Endothelial cell of umbilical vein (primary cell): ENCODE data around the gene PDE1C. TPM values are rescaled to one million over a fixed set of nuclear protein-coding genes. Genes with fewer than 3 reads are reported as not detected.

Experiments used
- BruUV-seq: library from RNA; stranded (reverse); fragments of 400-500 nt; replicated peaks from 2 replicates; lab custom pipeline; 2021; lab: Mats Ljungman, UMichigan
- CTCF ChIA-PET: fragments of 300-600, 350-600 bp; sonication (Branson Sonifier 250); formaldehyde crosslinking; loops from one replicate; lab custom pipeline; 2021; ENCODE audit warnings: antibody characterized with exemption, inconsistent platforms; lab: Charles Lee
- POLR2A ChIA-PET: fragments of 300-600, 350-600 bp; sonication (Branson Sonifier 250); formaldehyde crosslinking; loops from one replicate; lab custom pipeline; 2021; ENCODE audit warnings: antibody characterized with exemption, inconsistent platforms; lab: Charles Lee
- DNase-seq: peaks from one replicate; pipeline ENCODE4 v3.0.0-alpha.2; 2011; ENCODE audit warnings: low read depth, low spot score
- FAIRE-seq: peaks from 2 replicates; lab custom pipeline; 2011; peaks lifted over from hg19 to GRCh38; lab: Jason Lieb, UNC
- H2AFZ ChIP-seq: 2 replicates; pipeline ENCODE4 v1.6.0; 2012; ENCODE audit warnings: low read depth, low read length, control low read depth, inconsistent platforms
- H3K27ac ChIP-seq: 2 replicates; pipeline ENCODE4 v1.5.1; 2011; ENCODE audit warnings: low read depth, mild to moderate bottlenecking, control low read depth, low read length, moderate library complexity; ENCODE audit not compliant: insufficient read depth
- H3K27me3 ChIP-seq, 2 experiments: 2 replicates each; pipeline versions ENCODE4 v1.6.0 to v1.6.1; 2011; ENCODE audit warnings: low read length in 2 of 2, mixed read lengths in 1 of 2; ENCODE audit not compliant: control insufficient read depth in 2 of 2, insufficient read depth in 2 of 2
- H3K36me3 ChIP-seq, 2 experiments: 2 replicates in 1 of 2; 3 replicates in 1 of 2; pipeline ENCODE4 v1.5.1; 2011; ENCODE audit warnings: low read length in 2 of 2, mild to moderate bottlenecking in 1 of 2, moderate library complexity in 1 of 2; ENCODE audit not compliant: control insufficient read depth in 2 of 2, insufficient read depth in 2 of 2; ENCODE audit errors: extremely low read depth in 1 of 2
- H3K4me1 ChIP-seq: 3 replicates; pipeline ENCODE4 v1.5.1; 2011; ENCODE audit warnings: mild to moderate bottlenecking, low read length; ENCODE audit not compliant: control insufficient read depth, insufficient read depth; ENCODE audit errors: extremely low read depth
- H3K4me2 ChIP-seq: 2 replicates; pipeline ENCODE4 v1.6.1; 2011; ENCODE audit warnings: low read length, control low read depth, mixed read lengths; ENCODE audit not compliant: insufficient read depth
- H3K4me3 ChIP-seq, 3 experiments: fragments of 200-600 bp in 1 of 3; sonication (generic), shearing (Covaris generic) in 1 of 3; replicated peaks in 1 of 3; 2 replicates each; pipeline ENCODE4 v1.5.1; 2011 to 2016; ENCODE audit warnings: control low read depth in 3 of 3, low read length in 3 of 3, mild to moderate bottlenecking in 2 of 3, inconsistent platforms in 1 of 3, low read depth in 1 of 3, moderate library complexity in 1 of 3; ENCODE audit not compliant: insufficient read depth in 1 of 3
- H3K79me2 ChIP-seq: 2 replicates; pipeline ENCODE4 v1.6.0; 2012; ENCODE audit warnings: low read length, inconsistent platforms; ENCODE audit not compliant: control insufficient read depth, insufficient read depth
- H3K9ac ChIP-seq: replicated peaks from 2 replicates; pipeline ENCODE3; 2011; ENCODE audit warnings: low read length, control low read depth; ENCODE audit not compliant: insufficient read depth; ENCODE audit errors: extremely low read depth
- H3K9me1 ChIP-seq: replicated peaks from 3 replicates; pipeline ENCODE4 v1.6.0; 2011; ENCODE audit warnings: mild to moderate bottlenecking, low read length; ENCODE audit not compliant: control insufficient read depth, insufficient read depth; ENCODE audit errors: extremely low read depth
- H3K9me3 ChIP-seq: replicated peaks from 2 replicates; pipeline ENCODE4 v1.5.1; 2012; ENCODE audit warnings: low read length, inconsistent platforms; ENCODE audit not compliant: control insufficient read depth, insufficient read depth
- H4K20me1 ChIP-seq: replicated peaks from 2 replicates; pipeline ENCODE3; 2011; ENCODE audit warnings: mild to moderate bottlenecking, low read length; ENCODE audit not compliant: control insufficient read depth, insufficient read depth; ENCODE audit errors: extremely low read depth
- EZH2 ChIP-seq: IDR thresholded peaks from 2 replicates; pipeline ENCODE4 v1.6.1; 2012; ENCODE audit warnings: borderline replicate concordance, low read depth, mild to moderate bottlenecking, moderate library complexity, low read length, inconsistent platforms; ENCODE audit not compliant: severe bottlenecking
- FOS ChIP-seq: IDR thresholded peaks from 2 replicates; pipeline ENCODE4 v1.6.1; 2011; ENCODE audit warnings: mild to moderate bottlenecking, low read length, moderate library complexity, borderline replicate concordance; ENCODE audit not compliant: insufficient read depth
- GATA2 ChIP-seq: IDR thresholded peaks from 2 replicates; pipeline ENCODE4 v1.7.0; 2011; ENCODE audit warnings: low read depth, mild to moderate bottlenecking, moderate library complexity, mixed read lengths, low read length; ENCODE audit not compliant: insufficient read length, insufficient read depth
- JUN ChIP-seq: IDR thresholded peaks from 2 replicates; pipeline ENCODE4 v1.6.1; 2011; ENCODE audit warnings: borderline replicate concordance, low read depth; ENCODE audit not compliant: insufficient read length, insufficient read depth
- POLR2A ChIP-seq: IDR thresholded peaks from 2 replicates; pipeline ENCODE4 v1.6.1; 2012; ENCODE audit warnings: low read depth, mild to moderate bottlenecking, control low read depth, low read length
- POLR2AphosphoS5 ChIP-seq: IDR thresholded peaks from 2 replicates; pipeline ENCODE4 v1.6.1; 2012; ENCODE audit warnings: low read depth, mild to moderate bottlenecking, control low read depth, low read length, moderate library complexity; ENCODE audit not compliant: insufficient read depth
- dilution Hi-C: fragments of 300-500 bp; cut with MboI; formaldehyde crosslinking; loops from one replicate; pipeline ENCODE4 v1.15.0; 2019; ENCODE audit warnings: low sequenced_read_pairs; ENCODE audit not compliant: extremely low pct_ligation_motif_present
- intact Hi-C: fragments of 100-400 bp; cut with micrococcal nuclease; formaldehyde crosslinking; loops from one replicate; pipeline ENCODE4 v1.10.0; 2022
- polyA plus RNA-seq, 4 experiments: library from polyadenylated mRNA; depleted of rRNA in 3 of 4; stranded (reverse) in 3 of 4; unstranded in 1 of 4; fragments of >200 nt; gene quantifications; 2 replicates each; pipeline versions ENCODE4 v1.2.1 to v1.2.3, GENCODE V29; 2011 to 2012; ENCODE audit warnings: missing spikeins in 1 of 4
- total RNA-seq: library from RNA; stranded (reverse); gene quantifications from 2 replicates; pipeline ENCODE4 v1.2.3, GENCODE V29; 2021
- TF ChIP-seq, protein P1 (sequence below): IDR thresholded peaks from 2 replicates; pipeline ENCODE4 v1.6.1; 2011; ENCODE audit not compliant: insufficient read depth, insufficient read length
- TF ChIP-seq, protein P2 (sequence below), 2 donors: IDR thresholded peaks; 1 replicate in 1 of 2; 2 replicates in 1 of 2; pipeline ENCODE4 v1.5.1; 2011; ENCODE audit warnings: low read length in 2 of 2, mild to moderate bottlenecking in 2 of 2, moderate library complexity in 2 of 2, control low read depth in 1 of 2, inconsistent platforms in 1 of 2, low read depth in 1 of 2; ENCODE audit not compliant: insufficient read depth in 1 of 2; ENCODE audit errors: extremely low read depth in 1 of 2

The PDE1C gene
- total and polyA plus RNA-seq, 2 donors (not counting 3 experiments of a cell fraction or from before 2014, with no cell fraction given) = 0.90 to 3.1 TPM

DNA sequence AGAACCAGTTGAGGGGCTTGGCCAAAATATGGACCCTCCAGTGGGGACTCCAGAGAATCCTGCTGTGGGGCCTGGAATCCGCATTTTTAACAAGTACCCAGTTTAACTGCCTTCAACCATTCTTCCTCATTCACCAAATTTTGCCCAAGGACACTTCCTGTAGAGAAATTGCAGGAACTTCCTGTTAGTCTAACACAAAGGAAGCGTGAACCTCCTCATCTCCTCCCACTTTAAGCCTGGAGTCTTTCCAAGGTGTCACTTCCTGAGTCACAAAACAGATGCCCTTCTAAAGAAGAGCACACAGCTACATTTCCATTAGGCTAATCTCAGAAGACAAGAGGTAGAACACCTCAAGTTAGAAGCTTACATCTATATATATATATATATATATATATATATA, 194.8 kb downstream of the PDE1C start:
- dilution Hi-C loops = no loop called here
- ChIA-PET CTCF (interaction anchor here (0.9 to 1.0 kb wide), 3 partner anchors 8 to 93 kb away, joined by 3 read pairs; no protein-coding TSS in a partner anchor), POLR2A (no interaction called here)

More for the DNA sequence above, 194.8 kb downstream of the PDE1C start:
- H4K20me1 ChIP-seq = no peaks in the 10 kb centered on the region
- H3K9me1 ChIP-seq = no peaks in the 10 kb centered on the region
- peaks cover 10% of the 10 kb centered on the region for H3K4me1 ChIP-seq
- no peak overlapping the region for H3K4me3 ChIP-seq
- intact Hi-C loops = no loop called here
- no TSS peak for BruUV-seq
- H3K9me3 ChIP-seq = no peaks in the 10 kb centered on the region
- peak overlapping the region; percentile 85 for H3K4me2 ChIP-seq
- H3K9ac ChIP-seq = no peak overlapping the region
- H3K79me2 ChIP-seq = no peaks in the 10 kb centered on the region
- peak overlapping the region; percentile 79 for H3K27ac ChIP-seq
- FAIRE-seq = peak; percentile 78
- H2AFZ ChIP-seq = peak overlapping the region; percentile 88
- no peaks in the 10 kb centered on the region for H3K36me3 ChIP-seq
- DNase-seq = peak; percentile 66
- TF ChIP-seq EZH2 (no peak), GATA2 (no peak), FOS (peak; percentile 16), POLR2AphosphoS5 (peak; percentile 27), JUN (no peak), POLR2A (no peak)
- TF ChIP-seq, protein P1, sequence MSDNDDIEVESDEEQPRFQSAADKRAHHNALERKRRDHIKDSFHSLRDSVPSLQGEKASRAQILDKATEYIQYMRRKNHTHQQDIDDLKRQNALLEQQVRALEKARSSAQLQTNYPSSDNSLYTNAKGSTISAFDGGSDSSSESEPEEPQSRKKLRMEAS = no peak
- TF ChIP-seq, protein P2, sequence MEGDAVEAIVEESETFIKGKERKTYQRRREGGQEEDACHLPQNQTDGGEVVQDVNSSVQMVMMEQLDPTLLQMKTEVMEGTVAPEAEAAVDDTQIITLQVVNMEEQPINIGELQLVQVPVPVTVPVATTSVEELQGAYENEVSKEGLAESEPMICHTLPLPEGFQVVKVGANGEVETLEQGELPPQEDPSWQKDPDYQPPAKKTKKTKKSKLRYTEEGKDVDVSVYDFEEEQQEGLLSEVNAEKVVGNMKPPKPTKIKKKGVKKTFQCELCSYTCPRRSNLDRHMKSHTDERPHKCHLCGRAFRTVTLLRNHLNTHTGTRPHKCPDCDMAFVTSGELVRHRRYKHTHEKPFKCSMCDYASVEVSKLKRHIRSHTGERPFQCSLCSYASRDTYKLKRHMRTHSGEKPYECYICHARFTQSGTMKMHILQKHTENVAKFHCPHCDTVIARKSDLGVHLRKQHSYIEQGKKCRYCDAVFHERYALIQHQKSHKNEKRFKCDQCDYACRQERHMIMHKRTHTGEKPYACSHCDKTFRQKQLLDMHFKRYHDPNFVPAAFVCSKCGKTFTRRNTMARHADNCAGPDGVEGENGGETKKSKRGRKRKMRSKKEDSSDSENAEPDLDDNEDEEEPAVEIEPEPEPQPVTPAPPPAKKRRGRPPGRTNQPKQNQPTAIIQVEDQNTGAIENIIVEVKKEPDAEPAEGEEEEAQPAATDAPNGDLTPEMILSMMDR (IDR thresholded peaks at IDR 0.05; ENCODE audit: extremely low read depth in 1 of 2, insufficient read depth in 1 of 2, low read depth in 1 of 2, low read length in 2 of 2) = no peak
- H3K27me3 ChIP-seq = no peaks in the 10 kb centered on the region
